GM21367 (cell line): ENCODE results near the gene CCSER1.
"Not testable (repeated sequence)": the region's sequence is repeated elsewhere in the genome, so short reads cannot be mapped to it uniquely, and the experiment has no call there.

Source experiments
- ATAC-seq: cut with Tn5 transposase; IDR thresholded peaks from one replicate; pipeline ENCODE4 v1.9.1; 2021; ENCODE audit not compliant: unreplicated experiment

CCSER1 gene

DNA sequence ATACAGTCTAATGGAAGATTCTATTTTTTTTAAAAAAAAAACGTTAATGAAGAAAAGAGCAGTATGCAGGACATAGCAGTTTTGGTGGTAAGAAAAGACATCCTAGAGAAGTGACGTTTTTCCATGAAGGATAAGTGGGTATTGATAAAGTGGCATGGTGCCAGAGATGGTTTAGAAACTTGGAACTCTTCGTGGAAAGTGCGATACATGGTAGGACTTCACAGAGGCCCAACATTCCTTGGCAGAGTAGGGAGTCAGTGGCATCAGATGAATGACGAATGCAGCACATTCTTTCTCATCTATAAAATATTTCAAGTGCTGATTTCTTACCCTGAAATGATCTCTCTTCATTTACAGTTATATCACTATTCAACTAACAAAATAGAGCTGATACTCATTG is 298.7 kb downstream of the CCSER1 start:
- no peak for ATAC-seq

DNA sequence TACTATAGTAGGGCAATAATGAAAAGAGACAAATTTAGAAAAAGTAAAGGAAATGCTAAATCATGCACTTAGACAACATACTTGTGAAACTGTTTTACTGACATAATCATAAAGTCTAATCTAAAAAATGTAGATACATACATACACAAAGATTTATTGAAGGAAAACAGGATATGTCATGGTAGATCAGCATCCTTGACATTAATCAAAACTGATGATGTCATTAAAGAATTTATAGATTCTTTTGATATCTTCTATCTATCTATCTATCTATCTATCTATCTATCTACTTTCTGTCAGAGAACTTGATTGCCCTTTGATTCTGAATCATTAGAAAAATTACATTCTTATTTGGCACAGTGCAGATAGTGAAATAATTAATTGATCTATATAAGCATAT is 311.3 kb downstream of the CCSER1 start:
- ATAC-seq: no peak

DNA sequence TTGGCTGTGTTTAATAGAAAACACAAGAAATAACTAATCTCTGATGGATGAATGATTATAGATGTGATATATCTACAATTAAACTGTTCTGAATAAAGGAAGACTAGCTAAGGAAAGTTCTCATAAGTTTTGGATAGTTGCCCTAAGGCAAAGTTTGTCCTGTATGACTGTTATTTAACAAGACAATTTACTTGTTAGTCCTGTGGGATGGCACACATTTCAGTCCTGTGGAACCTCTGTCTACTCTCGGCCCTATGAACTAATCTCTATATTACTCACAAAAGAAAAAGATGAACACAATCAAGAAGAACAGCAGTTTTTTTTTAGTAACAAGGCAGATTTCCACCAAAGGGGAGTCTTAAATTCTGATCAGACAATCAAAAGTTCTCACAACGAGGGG is 314.6 kb downstream of the CCSER1 start:
- ATAC-seq: no peak

DNA sequence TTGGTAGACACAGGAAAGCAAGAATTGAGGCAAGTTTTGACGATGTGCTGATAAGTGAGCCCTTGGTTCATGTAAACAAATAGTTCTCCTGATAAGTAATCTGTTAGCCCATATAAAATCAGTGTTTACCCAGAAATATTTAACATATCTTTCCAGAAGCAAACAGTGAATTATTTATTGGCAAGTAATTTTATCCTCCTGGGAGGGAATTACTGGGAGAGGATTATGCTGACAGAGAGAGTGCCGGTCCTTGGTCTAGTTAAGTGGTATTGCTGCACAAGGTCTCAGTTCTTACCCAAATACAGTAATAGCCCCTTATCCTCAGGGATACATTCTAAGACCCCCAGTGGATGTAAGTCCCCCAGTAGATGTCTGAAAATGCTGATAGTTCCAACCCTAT is 315.4 kb downstream of the CCSER1 start:
- no peak for ATAC-seq

DNA sequence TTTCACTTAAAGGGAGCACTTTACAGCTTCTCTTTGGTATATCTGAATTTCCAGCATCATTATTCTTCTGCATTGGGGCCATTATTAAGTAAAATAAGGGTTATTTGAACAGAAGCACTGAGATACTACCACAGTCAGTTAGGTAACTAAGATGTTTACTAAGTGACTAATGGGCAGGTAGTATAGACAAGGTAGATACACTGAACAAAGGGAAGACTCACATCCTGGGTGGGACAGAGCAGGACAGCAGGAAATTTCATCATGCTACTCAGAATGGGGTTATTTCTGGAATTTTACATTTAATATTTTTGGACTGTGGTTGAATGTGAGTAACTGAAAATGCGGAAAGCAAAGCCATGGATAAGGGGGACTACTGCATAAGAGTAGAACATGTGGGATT is 316.0 kb downstream of the CCSER1 start:
- no peak for ATAC-seq

DNA sequence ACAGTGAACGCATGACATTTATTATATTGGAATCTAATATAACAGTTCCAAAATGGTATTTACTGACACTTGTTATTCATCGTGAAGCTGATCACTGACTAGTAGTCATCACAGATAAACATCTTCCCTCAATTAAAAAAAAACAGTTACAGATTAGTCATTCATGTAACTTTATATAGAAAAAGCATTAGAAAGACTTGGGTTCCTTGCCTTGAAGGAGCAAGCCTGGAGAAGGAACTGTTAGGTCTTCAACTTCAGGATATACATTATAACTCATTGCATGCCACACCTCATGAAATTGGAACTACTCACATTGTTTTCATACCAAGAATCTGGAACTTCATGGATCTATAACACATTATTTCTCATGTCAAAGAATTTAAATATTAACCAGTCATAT is 317.7 kb downstream of the CCSER1 start:
- no peak for ATAC-seq

DNA sequence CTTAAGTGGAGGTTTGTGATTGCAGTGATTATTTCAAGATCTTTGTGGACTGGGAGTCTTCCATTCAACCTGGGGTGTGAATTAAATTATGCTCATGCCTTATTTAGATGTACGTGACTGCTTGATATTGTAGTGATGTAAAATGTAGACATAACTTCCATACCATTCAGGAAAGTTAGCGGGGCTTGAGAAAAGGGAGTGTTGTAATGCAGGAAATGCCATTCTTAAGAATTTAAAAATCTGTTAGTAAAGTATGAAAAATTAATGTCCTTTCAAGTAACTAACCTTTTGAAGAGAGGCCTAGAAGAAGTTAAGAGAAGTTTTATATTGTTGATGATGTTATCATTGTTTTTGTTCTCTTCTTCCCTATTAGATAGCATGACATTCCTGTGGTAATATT is 318.2 kb downstream of the CCSER1 start:
- no peak for ATAC-seq

DNA sequence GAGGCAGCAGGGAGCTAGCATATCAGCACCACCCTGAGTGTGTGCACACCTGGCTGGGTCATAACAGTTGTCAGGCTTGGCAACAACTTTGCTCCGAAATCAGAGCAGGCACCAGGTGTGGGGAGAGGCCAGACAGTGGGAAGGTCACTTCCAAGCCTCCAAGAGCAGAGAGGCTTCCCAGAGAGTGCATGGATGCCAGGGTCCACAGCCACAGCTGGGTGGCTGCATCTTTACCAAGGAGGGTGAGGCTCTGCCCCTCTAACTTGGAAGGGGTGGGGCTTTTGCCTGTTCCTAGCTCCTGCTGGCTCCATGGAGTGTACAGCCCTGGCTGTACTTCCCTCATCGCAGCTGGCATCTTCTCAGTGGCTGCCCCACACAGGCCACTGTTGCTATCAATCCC is 322.4 kb downstream of the CCSER1 start:
- no peak for ATAC-seq

DNA sequence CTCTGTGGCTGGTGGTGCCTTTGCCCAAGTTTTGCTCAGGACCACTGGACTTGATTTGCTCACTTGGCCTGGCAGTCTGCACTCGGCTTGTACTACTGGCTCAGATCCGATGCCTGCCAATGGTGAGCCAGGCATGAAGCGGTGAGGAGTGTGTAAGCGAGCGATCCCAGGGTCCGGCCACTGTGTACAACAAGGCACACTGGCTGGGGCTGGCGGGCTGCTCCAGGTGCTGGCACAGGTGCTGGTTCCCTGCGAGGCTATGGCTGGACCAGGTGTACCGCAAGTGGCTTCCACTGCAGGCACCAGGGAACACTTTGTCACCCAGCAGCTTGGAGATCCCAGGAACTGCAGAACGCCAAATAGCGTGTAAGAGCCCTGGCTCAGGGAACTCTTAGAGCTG is 329.7 kb downstream of the CCSER1 start:
- no peak for ATAC-seq

DNA sequence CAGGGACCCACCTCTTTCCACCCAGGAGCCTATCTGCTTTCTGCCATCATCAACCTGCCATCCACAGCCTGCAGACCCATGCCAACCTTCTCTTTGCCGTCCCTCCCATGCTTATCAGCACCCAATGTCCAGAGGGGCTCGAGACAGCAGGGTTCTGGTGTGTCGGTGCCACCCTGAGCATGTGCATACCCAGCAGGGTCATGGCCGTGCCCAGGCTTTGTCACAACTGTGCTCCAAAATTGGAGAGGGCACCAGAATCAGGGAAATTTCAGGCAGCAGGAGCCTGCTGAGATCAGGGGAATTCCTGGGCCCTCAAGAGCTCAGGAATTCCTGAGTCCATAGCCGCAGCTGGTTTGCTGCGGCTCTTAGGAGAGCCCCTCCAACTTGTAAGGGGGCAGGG is 330.6 kb downstream of the CCSER1 start:
- no peak for ATAC-seq

DNA sequence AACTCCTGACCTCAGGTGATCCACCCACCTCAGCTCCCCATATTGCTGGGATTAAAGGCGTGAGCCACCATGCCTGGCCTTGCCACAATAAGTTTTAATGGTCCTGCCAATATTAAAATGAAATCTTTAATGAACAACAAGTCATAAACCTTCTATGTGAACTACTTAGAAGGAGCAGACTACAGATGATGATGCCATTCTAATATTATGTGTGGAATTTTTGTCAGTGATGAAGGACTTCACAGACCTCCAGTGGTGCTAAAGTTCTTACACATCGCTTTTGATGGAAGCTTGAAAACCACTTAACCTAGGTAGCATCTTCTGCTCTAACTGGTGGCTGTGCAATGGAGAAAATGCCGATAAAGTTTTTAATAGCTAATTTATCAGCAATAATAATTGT is 331.4 kb downstream of the CCSER1 start:
- no peak for ATAC-seq

DNA sequence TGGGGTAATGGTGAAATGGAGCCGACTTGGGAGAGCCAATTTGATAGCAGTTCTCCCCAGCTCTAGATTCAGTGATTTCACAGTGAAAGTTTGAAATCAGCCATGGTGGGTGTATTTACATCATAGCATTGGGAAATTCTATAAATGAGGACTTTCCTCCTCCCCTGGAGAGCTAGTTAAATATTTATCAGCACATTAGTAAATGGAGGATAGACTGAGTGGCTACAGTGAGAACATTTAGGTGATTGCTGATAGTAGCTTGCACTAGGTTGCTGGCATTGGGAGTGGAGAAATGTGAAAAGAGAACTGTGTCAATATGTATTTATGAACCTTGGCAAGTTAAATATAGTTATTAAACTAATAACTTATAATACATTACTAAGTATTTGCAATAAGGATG is 347.3 kb downstream of the CCSER1 start:
- no peak for ATAC-seq

DNA sequence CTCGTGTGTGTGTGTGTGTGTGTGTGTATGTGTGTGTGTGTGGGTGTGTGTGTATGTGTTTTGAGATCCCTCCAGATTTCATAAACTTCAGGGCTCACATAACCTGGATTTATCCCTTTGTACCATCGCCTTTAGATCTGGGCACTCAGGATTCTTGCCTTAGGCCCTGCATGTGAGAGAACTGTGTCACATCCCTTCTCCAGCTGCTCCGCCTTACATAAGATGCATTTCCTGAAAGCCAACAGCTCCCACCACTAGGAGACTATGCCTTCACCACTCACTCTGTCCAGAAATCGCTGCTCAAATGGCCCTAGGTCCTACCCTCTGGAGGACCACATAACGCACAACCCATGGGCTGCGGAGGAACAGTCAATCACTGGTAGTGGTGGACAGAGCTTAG is 348.8 kb downstream of the CCSER1 start:
- ATAC-seq: no peak

DNA sequence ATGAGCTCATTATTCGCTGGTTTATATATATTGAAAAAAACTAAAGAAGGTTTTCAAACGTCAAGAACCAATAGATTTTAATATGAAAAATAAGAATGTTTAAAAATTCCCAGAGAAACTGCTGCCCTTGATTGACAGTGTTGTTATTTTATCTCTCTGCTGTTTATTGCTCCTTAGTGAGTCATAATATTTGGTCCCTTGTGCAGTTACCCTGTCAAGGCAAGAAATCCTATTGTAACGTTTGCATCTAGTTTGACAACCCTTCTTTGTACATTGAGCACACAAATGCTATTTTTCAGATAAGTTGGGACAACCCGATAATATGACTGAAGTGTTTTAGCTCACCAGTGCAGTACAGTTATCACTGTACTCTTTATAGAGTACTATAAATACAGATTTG is 349.4 kb downstream of the CCSER1 start:
- ATAC-seq: no peak

DNA sequence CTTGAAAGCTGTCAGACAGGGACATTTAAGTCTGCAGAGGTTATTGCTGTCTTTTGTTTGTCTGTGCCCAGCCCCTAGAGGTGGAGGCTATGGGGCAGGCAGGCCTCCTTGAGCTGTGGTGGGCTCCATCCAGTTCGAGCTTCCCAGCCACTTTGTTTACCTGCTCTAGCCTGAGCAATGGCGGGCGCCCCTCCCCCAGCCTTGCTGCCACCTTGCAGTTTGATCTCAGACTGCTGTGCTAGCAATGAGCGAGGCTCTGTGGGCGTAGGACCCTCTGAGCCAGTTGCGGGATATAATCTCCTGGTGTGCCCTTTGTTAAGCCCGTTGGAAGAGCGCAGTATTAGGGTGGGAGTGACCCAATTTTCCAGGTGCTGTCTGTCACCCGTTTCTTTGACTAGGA is 357.7 kb downstream of the CCSER1 start:
- ATAC-seq: not testable (repeated sequence)

DNA sequence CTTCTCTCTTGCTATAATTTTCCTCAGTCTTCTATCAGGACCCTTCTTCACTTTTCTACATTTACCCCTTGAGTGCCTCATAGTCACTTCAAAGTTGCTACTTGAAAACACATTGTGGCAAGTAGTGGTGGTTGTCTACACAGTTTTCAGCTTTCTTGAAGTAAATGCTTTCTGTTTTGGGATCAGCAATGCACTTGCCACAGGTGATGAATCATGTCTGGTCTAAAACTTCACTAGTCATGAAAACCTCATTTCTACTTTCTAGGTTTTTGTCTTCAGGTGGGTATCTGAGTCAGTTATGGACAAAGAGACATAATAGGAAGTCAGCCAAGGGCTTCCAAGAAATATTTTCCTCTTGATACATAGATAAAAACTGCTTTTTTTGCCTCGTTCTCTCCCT is 359.2 kb downstream of the CCSER1 start:
- ATAC-seq: no peak

DNA sequence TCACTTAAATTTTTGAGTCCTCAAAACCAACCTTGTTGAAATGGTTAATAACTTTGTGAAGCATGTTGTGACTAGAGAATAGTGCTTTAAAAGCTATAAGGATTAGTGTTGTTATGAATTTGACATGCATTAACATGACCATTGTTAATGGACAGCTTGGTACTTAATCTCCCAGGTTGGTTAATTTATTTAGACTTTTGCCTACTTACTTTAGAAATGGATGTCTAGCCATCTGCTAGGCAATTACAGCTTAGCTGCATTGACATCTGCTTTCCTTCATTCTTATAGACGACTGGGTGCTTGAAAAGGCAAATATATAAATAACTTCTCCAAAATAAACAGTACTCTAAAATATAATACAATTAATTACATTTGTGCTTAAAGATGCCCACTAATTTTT is 368.0 kb downstream of the CCSER1 start:
- ATAC-seq: no peak

DNA sequence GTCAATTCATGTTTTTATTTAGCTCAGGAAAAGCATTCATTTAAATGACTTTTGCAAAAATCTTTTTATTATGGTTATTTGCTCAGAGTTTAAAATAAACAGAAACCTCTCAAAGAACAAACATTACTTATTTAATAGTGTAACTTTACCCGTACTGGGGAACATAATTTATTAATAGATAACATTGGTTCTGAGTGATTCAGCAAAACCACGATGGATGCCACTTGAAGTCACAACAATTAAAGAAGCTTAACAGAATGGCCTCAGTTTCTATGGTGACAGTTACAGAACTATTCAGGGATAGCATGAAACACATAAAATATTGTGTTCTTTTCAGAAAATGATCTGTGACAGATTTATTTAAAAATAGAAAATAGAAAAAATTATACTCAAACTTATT is 368.7 kb downstream of the CCSER1 start:
- ATAC-seq: no peak

DNA sequence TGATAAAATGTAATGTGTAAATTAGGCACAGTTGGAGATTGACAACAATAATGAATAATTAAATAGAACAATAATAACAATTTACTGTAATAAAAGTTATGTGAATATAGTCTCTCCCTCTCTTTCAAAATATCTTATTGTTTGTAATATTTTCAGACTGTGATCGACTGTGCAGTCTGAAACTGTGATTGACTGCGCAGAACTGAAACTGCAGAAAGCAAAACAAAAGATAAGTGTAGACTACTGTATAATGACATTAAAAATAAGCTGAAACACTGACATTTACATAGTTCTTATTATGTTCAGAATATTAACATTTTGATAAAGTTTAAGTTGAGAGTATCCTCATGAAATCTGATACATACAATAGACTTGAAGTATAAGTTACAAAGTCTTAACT is 371.0 kb downstream of the CCSER1 start:
- ATAC-seq: no peak

DNA sequence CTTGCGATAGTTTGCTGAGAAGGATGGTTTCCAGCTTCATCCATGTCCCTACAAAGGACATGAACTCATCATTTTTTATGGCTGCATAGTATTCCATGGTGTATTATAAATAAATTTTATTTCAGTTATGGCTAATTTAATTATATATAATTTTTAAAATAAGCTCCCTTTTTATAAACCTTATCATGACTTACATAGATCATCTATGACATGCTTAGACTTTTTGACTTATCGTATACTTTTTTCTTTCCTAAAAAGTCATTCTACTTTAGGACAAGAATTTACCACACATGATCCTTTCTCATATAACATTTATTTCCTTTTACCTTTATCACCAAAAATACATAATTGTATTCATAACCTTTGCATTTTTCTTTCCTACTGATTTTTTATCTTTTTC is 376.5 kb downstream of the CCSER1 start:
- no peak for ATAC-seq

DNA sequence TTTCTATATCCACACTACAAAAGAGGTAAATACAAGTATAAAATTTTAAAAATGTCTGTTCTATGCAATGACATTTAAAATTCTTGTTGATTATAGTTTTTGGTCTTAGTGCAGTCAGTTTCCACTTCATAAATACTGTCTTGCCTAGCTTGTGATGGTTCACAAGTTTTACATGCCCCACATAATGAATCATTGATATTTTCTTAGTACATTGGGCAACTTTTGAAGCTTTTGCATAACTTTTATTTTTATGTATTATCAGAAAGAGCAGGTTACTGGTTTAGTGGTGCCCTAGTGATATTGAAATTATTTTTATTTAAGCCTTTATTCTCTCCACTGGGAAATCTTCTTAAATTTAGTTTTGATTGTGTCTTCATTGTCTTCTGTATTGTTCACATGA is 388.0 kb downstream of the CCSER1 start:
- ATAC-seq: no peak

DNA sequence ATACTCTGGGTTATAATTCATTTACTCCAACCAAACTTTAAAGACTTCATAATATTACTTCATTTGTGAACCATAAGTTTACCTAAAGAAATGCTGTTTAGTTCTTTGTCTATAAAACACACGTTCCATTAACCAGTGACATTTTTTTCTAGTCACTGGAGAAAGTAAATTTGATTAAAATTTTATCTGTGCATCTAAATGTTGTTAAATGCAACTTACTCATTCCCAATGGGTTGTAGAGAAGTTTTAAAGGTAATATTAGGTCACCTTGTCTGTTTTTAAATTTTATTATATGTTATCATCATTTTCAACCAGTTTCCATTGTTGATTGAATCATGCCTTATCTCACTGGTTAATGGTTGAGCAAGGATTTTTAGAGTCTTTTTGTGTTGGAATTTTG is 401.4 kb downstream of the CCSER1 start:
- ATAC-seq: no peak

DNA sequence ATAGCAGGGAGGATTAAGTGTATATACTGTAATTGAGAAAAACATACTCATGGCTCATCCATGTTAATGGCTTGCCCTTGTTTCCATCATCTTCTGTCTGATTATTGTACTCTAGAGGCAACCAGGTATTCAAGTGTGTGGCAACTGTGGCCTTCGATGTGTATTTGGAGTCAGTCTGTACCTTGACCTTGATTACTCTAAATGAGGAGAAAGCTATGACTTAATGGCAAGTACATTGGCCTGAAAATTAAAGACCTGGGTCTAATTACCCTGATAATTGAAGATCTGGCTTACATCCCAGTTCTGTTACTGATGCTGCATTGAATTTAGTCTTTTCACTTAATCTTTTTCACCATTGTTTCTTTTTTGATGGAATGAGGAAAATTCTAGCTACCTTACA is 409.2 kb downstream of the CCSER1 start:
- ATAC-seq: no peak

DNA sequence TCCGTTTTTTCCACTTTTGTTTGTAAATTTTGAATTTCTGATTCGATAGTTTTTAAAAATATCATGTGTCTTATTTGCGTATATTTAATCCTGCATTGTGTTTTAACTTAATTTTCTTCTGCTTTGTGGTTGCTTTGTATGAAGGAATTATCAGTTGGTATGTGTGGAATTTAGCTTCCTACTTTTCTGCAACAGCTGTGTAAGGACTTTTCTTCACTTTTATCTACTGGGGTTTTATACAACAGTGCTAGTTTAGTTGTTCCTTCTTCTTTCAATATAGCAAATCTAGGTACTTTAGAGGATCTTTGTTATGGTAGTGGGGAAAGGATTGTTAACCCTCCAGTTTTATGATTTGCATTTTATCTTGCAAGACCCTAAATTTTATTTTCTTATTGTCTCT is 410.3 kb downstream of the CCSER1 start:
- ATAC-seq: no peak
